Psoas muscle (tissue), 8 donors: ENCODE results near the gene LRRC53. TPM values are rescaled to one million over a fixed set of nuclear protein-coding genes. Genes with fewer than 3 reads are reported as not detected.

Source experiments
- ATAC-seq, 4 donors: fragments of 200-7000 bp; cut with Tn5 transposase; one replicate each; pipeline ENCODE4 v1.9.1; 2020; ENCODE audit warnings: moderate library complexity in 3 of 4, mild to moderate bottlenecking in 2 of 4
- DNase-seq, 2 donors: peaks; one replicate each; pipeline ENCODE4 v3.0.0-alpha.2; 2020
- H3K27ac ChIP-seq: fragments of 200-600 bp; one replicate; pipeline ENCODE4 v1.8.0; 2022
- H3K27me3 ChIP-seq, 3 donors: fragments of 200-600 bp in 1 of 3; one replicate each; pipeline versions ENCODE4 v1.6.1 to v1.8.0; 2013 to 2022; ENCODE audit warnings: low read length in 2 of 3, mild to moderate bottlenecking in 2 of 3, moderate library complexity in 1 of 3; ENCODE audit not compliant: insufficient read depth in 3 of 3
- H3K36me3 ChIP-seq, 2 donors: fragments of 200-600 bp in 1 of 2; one replicate each; pipeline versions ENCODE4 v1.6.1 to v1.8.0; 2013 to 2022; ENCODE audit warnings: low read depth in 1 of 2, mild to moderate bottlenecking in 1 of 2, moderate library complexity in 1 of 2; ENCODE audit not compliant: insufficient read depth in 1 of 2
- H3K4me1 ChIP-seq: fragments of 200-600 bp; one replicate; pipeline ENCODE4 v1.8.0; 2022
- H3K4me3 ChIP-seq: fragments of 200-600 bp; one replicate; pipeline ENCODE4 v1.8.0; 2022; ENCODE audit warnings: mild to moderate bottlenecking
- H3K9me3 ChIP-seq: fragments of 200-600 bp; one replicate; pipeline ENCODE4 v1.8.0; 2022
- WGBS, 3 donors: extraction: QIAGEN DNeasy Blood & Tissue Kit; methylation state at CpG; one replicate each; pipeline versions ENCODE4 v1.1.6 to v1.1.7; 2013; 5-methylcytosine and 5-hydroxymethylcytosine counted together
- intact Hi-C, 2 donors: fragments of 100-400 bp; cut with DNase I; formaldehyde crosslinking; loops; one replicate each; pipeline versions ENCODE4 v1.11.0 to v1.14.2; 2022
- polyA plus RNA-seq, 3 donors: library from polyadenylated mRNA; stranded (reverse); fragments of 200-250 nt; gene quantifications; one replicate each; pipeline ENCODE4 v1.2.3, GENCODE V29; 2013
- total RNA-seq, 4 donors: library from RNA; stranded (reverse); fragmentation: NEBNext Ultra II Directional in 2 of 4; extraction: Animal tissue kit (Norgen Biotek cat#: 25700) in 2 of 4; gene quantifications; one replicate each; pipeline versions ENCODE4 v1.2.1 to v1.2.4, GENCODE V29; 2021 to 2023
- TF ChIP-seq, protein P1 (sequence below): fragments of 200-600 bp; IDR thresholded peaks from one replicate; pipeline ENCODE4 v1.8.0; 2022; ENCODE audit warnings: antibody characterized with exemption
- donor health status: healthy with polysubstance abuse.
- donor health status: DM: no; HTN: no; CAD: no; lungs with moderate emphysema.
- donor health status: Bipolar disorder and iron deficiency.
- donor health status: healthy.
- donor health status: DM: yes; HTN: yes; CAD: no.
- donor health status: DM: no; HTN: no; CAD: no.
- donor health status: DM: no; HTN: no; CAD: no.
- donor health status: DM: yes; HTN: yes; CAD: no.

The LRRC53 gene
- total and polyA plus RNA-seq, 7 donors: not detected

DNA sequence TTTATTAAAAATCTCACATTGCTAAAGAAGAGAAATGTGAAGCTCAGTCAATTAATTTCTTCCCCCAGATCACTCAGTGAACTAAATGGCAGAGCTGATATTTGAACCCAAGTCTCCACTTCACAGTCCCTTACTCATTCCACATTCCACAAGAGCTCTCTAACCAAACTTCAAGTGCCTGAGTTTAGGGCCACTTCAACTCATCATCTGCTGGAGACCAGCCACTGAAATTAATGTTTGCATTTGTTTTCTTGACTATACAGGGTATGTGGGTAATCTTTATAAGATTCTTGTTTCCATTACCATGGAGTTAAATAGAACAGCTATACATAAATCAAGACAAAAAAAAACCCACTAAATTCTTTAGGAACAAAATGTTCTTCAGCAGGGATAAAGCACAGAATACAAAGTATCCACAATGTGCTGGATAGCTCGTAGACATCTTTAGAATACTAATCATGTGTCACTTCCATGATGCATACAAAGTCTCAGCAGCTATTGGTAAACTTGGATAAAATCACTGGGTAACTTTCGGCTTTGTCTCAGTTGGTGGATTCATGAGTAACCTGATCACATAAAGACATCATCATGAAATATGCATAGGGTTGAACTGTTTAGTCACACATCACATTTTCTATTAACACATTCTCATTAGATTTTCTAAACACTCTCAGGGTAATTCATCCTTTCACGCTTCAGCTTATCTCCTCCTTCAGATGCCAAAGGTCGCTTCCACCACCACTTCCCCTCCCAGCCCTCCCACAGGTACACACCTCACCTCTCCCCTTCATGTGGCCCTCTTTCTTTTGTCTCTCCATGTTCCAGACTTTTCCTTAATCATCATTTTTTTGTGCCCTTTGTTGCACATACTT is 89.8 kb downstream of the LRRC53 start:
- Histone ChIP-seq H3K4me3 (no peak overlapping the region), H3K36me3 (no peaks in the 10 kb centered on the region), H3K27ac (no peak overlapping the region), H3K9me3 (no peaks in the 10 kb centered on the region), H3K27me3 (no peaks in the 10 kb centered on the region), H3K4me1 (no peaks in the 10 kb centered on the region)
- TF ChIP-seq, protein P1, sequence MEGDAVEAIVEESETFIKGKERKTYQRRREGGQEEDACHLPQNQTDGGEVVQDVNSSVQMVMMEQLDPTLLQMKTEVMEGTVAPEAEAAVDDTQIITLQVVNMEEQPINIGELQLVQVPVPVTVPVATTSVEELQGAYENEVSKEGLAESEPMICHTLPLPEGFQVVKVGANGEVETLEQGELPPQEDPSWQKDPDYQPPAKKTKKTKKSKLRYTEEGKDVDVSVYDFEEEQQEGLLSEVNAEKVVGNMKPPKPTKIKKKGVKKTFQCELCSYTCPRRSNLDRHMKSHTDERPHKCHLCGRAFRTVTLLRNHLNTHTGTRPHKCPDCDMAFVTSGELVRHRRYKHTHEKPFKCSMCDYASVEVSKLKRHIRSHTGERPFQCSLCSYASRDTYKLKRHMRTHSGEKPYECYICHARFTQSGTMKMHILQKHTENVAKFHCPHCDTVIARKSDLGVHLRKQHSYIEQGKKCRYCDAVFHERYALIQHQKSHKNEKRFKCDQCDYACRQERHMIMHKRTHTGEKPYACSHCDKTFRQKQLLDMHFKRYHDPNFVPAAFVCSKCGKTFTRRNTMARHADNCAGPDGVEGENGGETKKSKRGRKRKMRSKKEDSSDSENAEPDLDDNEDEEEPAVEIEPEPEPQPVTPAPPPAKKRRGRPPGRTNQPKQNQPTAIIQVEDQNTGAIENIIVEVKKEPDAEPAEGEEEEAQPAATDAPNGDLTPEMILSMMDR: no peak
- no peak for DNase-seq
- intact Hi-C loops: no loop called here
- WGBS, 3 donors: 39 to 58% (median 46%) methylated on average over 4 of the region's 4 CpGs
- no peak for ATAC-seq

DNA sequence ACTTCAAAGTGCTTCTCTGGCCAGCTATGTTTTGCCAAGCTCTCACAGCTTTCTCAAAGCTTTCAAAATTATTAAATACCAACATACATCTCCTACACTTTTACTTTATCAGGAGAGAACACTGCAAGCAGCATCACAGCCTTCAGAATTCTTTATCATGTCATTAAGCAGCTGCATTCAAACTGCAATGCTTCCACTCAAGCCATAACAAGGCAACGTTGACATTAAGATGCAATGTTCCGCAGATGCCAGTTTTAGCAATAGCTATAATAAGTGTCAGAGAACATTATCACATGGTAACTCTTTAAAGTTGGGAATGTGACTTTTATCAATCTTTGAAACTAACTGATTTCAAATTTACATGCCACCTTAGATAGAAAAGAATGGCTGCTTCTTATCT is 91.9 kb downstream of the LRRC53 start:
- DNase-seq (no peak), ATAC-seq (no peak)
- Histone ChIP-seq H3K27ac (no peak overlapping the region), H3K27me3 (no peaks in the 10 kb centered on the region), H3K4me3 (no peak overlapping the region), H3K4me1 (no peaks in the 10 kb centered on the region), H3K9me3 (no peaks in the 10 kb centered on the region), H3K36me3 (no peaks in the 10 kb centered on the region)
- TF ChIP-seq, protein P1: no peak
- 70 to 76% (median 74%) methylated on average over 2 of the region's 2 CpGs for WGBS, 3 donors
- intact Hi-C loops: no loop called here

Other genes with a start within 250 kb of the LRRC53 start
- under 1 TPM in 1 of 4 donors, not detected in 3; 0.04 TPM for gene ERICH3, start 161.2 kb upstream of the LRRC53 start, total RNA-seq
- gene ERICH3, start 161.2 kb upstream of the LRRC53 start, polyA plus RNA-seq: under 1 TPM in 1 of 3 donors, not detected in 2; 0.12 TPM
- gene CRYZ, start 220.4 kb upstream of the LRRC53 start, total RNA-seq: 10 to 100 TPM in 3 of 4 donors, 1 to 10 TPM in 1; 7.6 to 36.1 (median 12.6) TPM
- 10 to 100 TPM in 2 of 3 donors, 1 to 10 TPM in 1; 9.9 to 18.6 (median 18.2) TPM for gene CRYZ, start 220.4 kb upstream of the LRRC53 start, polyA plus RNA-seq
- gene TYW3, start 220.5 kb upstream of the LRRC53 start, total RNA-seq: 10 to 100 TPM in 2 of 4 donors, 1 to 10 TPM in 2; 7.8 to 16.9 (median 12.3) TPM
- gene TYW3, start 220.5 kb upstream of the LRRC53 start, polyA plus RNA-seq: 10 to 100 TPM in 1 of 3 donors, 1 to 10 TPM in 2; 7.1 to 21.5 (median 9.8) TPM